DOHH2 (cell line): ENCODE measurements around the gene TRIAP1.

Experiments used
- CTCF ChIP-seq: fragments of 200-600 bp; sonication (generic); IDR thresholded peaks from one replicate; pipeline ENCODE4 v1.5.1; 2014; ENCODE audit warnings: antibody characterized with exemption, mild to moderate bottlenecking, low read depth, low read length; ENCODE audit not compliant: poor library complexity, severe bottlenecking
- EZH2phosphoT487 ChIP-seq: fragments of 200-600 bp; sonication (generic); IDR thresholded peaks from 2 replicates; pipeline ENCODE4 v1.6.1; 2017; ENCODE audit warnings: borderline replicate concordance, mild to moderate bottlenecking, antibody characterized with exemption, low read length, moderate library complexity, mixed read lengths

- TF ChIP-seq CTCF (no peak), EZH2phosphoT487 (no peak)
Observed at GRCh38 chr12:120490833-120491512, 44.8 kb upstream of the TRIAP1 start.
